22Rv1 (cell line): ENCODE results near the gene ALG1.

Source experiments
- ZFX ChIP-seq: fragments of 450-650 bp; IDR thresholded peaks from 2 replicates; pipeline ENCODE4 v1.6.1; 2017; ENCODE audit warnings: antibody characterized with exemption, borderline replicate concordance
- TF ChIP-seq, protein P1 (sequence below): fragments of 450-650 bp; IDR thresholded peaks from 2 replicates; pipeline ENCODE4 v1.5.1; 2017; ENCODE audit warnings: mild to moderate bottlenecking

DNA sequence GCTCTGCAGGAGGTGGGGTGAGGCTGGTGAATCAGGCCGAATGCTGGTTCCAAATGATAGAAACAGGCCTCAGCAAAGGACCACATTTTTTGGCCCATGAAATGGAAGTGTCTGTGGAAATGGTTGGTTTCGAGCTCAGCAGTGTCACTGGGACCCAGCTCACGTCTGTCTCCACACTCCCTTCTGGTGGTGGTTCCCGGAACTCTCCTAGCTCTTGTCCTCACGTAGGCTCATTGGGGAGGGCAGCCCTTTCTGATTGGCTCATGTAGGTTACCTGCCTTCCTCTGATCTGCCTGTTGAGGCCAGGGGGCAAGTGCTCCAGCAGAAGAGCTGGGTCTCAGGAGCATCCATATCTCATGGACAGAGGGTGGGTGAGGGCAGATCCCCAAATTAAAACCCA, 4.0 kb downstream of the ALG1 start:
- TF ChIP-seq, protein P1, sequence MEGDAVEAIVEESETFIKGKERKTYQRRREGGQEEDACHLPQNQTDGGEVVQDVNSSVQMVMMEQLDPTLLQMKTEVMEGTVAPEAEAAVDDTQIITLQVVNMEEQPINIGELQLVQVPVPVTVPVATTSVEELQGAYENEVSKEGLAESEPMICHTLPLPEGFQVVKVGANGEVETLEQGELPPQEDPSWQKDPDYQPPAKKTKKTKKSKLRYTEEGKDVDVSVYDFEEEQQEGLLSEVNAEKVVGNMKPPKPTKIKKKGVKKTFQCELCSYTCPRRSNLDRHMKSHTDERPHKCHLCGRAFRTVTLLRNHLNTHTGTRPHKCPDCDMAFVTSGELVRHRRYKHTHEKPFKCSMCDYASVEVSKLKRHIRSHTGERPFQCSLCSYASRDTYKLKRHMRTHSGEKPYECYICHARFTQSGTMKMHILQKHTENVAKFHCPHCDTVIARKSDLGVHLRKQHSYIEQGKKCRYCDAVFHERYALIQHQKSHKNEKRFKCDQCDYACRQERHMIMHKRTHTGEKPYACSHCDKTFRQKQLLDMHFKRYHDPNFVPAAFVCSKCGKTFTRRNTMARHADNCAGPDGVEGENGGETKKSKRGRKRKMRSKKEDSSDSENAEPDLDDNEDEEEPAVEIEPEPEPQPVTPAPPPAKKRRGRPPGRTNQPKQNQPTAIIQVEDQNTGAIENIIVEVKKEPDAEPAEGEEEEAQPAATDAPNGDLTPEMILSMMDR: no peak
- TF ChIP-seq ZFX: no peak
